BJ (cell line): Measurements from ENCODE around the gene TNS1. TPM values are rescaled to one million over a fixed set of nuclear protein-coding genes. Genes with fewer than 3 reads are reported as not detected.

Experiments used
- CTCF ChIA-PET: fragments of 350-600 bp; formaldehyde crosslinking; extraction: SDS; loops from one replicate; lab custom pipeline; 2021; ENCODE audit warnings: antibody characterized with exemption, inconsistent platforms; lab: Yijun Ruan, JAX
- POLR2A ChIA-PET: fragments of 300-600 bp; sonication (Branson Sonifier 250); formaldehyde crosslinking; extraction: SDS; loops from one replicate; lab custom pipeline; 2021; ENCODE audit warnings: antibody characterized with exemption; lab: Charles Lee
- DNase-seq: peaks from one replicate; pipeline ENCODE4 v3.0.0-alpha.2; 2011; ENCODE audit warnings: low read depth
- H3K27me3 ChIP-seq: 2 replicates; pipeline ENCODE4 v1.6.0; 2011; ENCODE audit warnings: low read length; ENCODE audit not compliant: control insufficient read depth, insufficient read depth
- H3K36me3 ChIP-seq: 2 replicates; pipeline ENCODE4 v1.5.1; 2011; ENCODE audit warnings: low read length; ENCODE audit not compliant: control insufficient read depth, insufficient read depth
- H3K4me3 ChIP-seq: 2 replicates; pipeline ENCODE4 v1.5.1; 2011; ENCODE audit warnings: low read depth, mild to moderate bottlenecking, control low read depth, low read length
- CTCF ChIP-seq: IDR thresholded peaks from 2 replicates; pipeline ENCODE4 v1.5.1; 2011; ENCODE audit warnings: low read depth, mild to moderate bottlenecking, control low read depth, inconsistent platforms, low read length, moderate library complexity; ENCODE audit not compliant: insufficient read depth
- polyA plus RNA-seq: library from polyadenylated mRNA; depleted of rRNA; stranded (reverse); fragments of >200 nt; gene quantifications from 2 replicates; pipeline ENCODE4 v1.2.3, GENCODE V29; 2011

TNS1 gene
- polyA plus RNA-seq, 1 experiment = 35.6 TPM

- POLR2A ChIA-PET = no interaction called here
- peaks cover 24% of the 10 kb centered on the region for H3K36me3 ChIP-seq
- no peak for DNase-seq
- no peak overlapping the region for H3K4me3 ChIP-seq
- CTCF ChIA-PET = interaction anchor here (1.8 to 2.0 kb wide), 3 partner anchors 14 to 82 kb away, joined by 5 to 8 read pairs (median 7); no protein-coding TSS in a partner anchor
- no peak for TF ChIP-seq CTCF
- no peaks in the 10 kb centered on the region for H3K27me3 ChIP-seq
Observed at GRCh38 chr2:217980591-217980990, 22.2 kb downstream of the TNS1 start.

- no peak overlapping the region for H3K4me3 ChIP-seq
- ChIA-PET POLR2A (no interaction called here), CTCF (interaction anchor here (0.5 to 2.0 kb wide), 4 partner anchors 13 to 181 kb away, joined by 3 to 8 read pairs (median 4); no protein-coding TSS in a partner anchor)
- no peak for DNase-seq
- TF ChIP-seq CTCF = no peak
- H3K27me3 ChIP-seq = no peaks in the 10 kb centered on the region
- H3K36me3 ChIP-seq = peaks cover 25% of the 10 kb centered on the region
Observed at GRCh38 chr2:217980036-217980435, 22.8 kb downstream of the TNS1 start.

GRCh38 chr2:217979151-217979811 lies 23.5 kb downstream of the TNS1 start:
- TF ChIP-seq CTCF = no peak
- DNase-seq = no peak
- Histone ChIP-seq H3K36me3 (peaks cover 28% of the 10 kb centered on the region), H3K4me3 (no peak overlapping the region), H3K27me3 (no peaks in the 10 kb centered on the region)
- ChIA-PET POLR2A (no interaction called here), CTCF (interaction anchor here (0.5 to 2.0 kb wide), 5 partner anchors 14 to 181 kb away, joined by 3 to 8 read pairs (median 3); no protein-coding TSS in a partner anchor)

- H3K36me3 ChIP-seq = peaks cover 28% of the 10 kb centered on the region
- ChIA-PET CTCF (interaction anchor here (0.7 to 0.9 kb wide), 2 partner anchors 13 to 79 kb away, joined by 3 read pairs; no protein-coding TSS in a partner anchor), POLR2A (no interaction called here)
- no peak for DNase-seq
- no peak overlapping the region for H3K4me3 ChIP-seq
- no peak for TF ChIP-seq CTCF
- H3K27me3 ChIP-seq = no peaks in the 10 kb centered on the region
Observed at GRCh38 chr2:217978536-217979150, 24.2 kb downstream of the TNS1 start.

GRCh38 chr2:217977840-217978535 lies 24.8 kb downstream of the TNS1 start:
- POLR2A ChIA-PET = no interaction called here
- peaks cover 23% of the 10 kb centered on the region for H3K36me3 ChIP-seq
- CTCF ChIA-PET = interaction anchor here (0.6 to 0.7 kb wide), 2 partner anchors 79 to 660 kb away, joined by 3 read pairs; no protein-coding TSS in a partner anchor
- no peak overlapping the region for H3K4me3 ChIP-seq
- DNase-seq = no peak
- no peak for TF ChIP-seq CTCF
- no peaks in the 10 kb centered on the region for H3K27me3 ChIP-seq
